KBM-7 (cell line): ENCODE measurements around the gene ZNF778.

Source experiments
- DNase-seq: peaks from one replicate; pipeline ENCODE4 v3.0.0-alpha.2; 2015
- in situ Hi-C: fragments of 300-500 bp; cut with MboI; formaldehyde crosslinking; loops from 2 replicates; pipeline ENCODE4 v1.14.3; 2020; ENCODE audit warnings: low sequenced_read_pairs, low pct_unique_long_range_greater_than_20kb, mixed read lengths

Gene ZNF778

GRCh38 chr16:89285381-89285780 is 67.9 kb downstream of the ZNF778 start:
- DNase-seq = no peak
- in situ Hi-C loops = no loop called here

- DNase-seq = no peak
Measured at GRCh38 chr16:89286096-89286495, 68.6 kb downstream of the ZNF778 start.

More at GRCh38 chr16:89286096-89286495, 68.6 kb downstream of the ZNF778 start:
- in situ Hi-C loops = no loop called here
